GM23248 (cell line): ENCODE data around the gene EMD. TPM values are rescaled to one million over a fixed set of nuclear protein-coding genes. Genes with fewer than 3 reads are reported as not detected.

Source experiments
- DNase-seq: peaks from one replicate; pipeline ENCODE4 v3.0.0-alpha.2; 2015
- H2AFZ ChIP-seq: fragments of 200-600 bp; sonication (generic); 2 replicates; pipeline ENCODE4 v1.6.1; 2016; ENCODE audit warnings: antibody characterized with exemption
- H3F3A ChIP-seq: fragments of 200-600 bp; sonication (generic); 2 replicates; pipeline ENCODE4 v1.6.1; 2016; ENCODE audit warnings: mild to moderate bottlenecking, antibody characterized with exemption, mixed run types; ENCODE audit not compliant: insufficient read depth
- H3K27ac ChIP-seq: fragments of 200-600 bp; sonication (generic); 2 replicates; pipeline ENCODE4 v1.5.1; 2016; ENCODE audit warnings: mild to moderate bottlenecking
- H3K27me3 ChIP-seq: fragments of 200-600 bp; sonication (generic); replicated peaks from 2 replicates; pipeline ENCODE4 v1.6.1; 2016; ENCODE audit warnings: mild to moderate bottlenecking; ENCODE audit not compliant: insufficient read depth
- H3K36me3 ChIP-seq: fragments of 200-600 bp; sonication (generic); 2 replicates; pipeline ENCODE4 v1.6.1; 2016; ENCODE audit warnings: low read depth, mild to moderate bottlenecking
- H3K4me1 ChIP-seq: fragments of 200-600 bp; sonication (generic); 2 replicates; pipeline ENCODE4 v1.6.1; 2016; ENCODE audit warnings: mild to moderate bottlenecking; ENCODE audit not compliant: insufficient read depth
- H3K4me2 ChIP-seq: fragments of 200-600 bp; sonication (generic); one replicate; pipeline ENCODE4 v1.6.1; 2016; ENCODE audit warnings: mild to moderate bottlenecking; ENCODE audit not compliant: unreplicated experiment
- H3K4me3 ChIP-seq: fragments of 200-600 bp; sonication (generic); 2 replicates; pipeline ENCODE4 v1.5.1; 2016; ENCODE audit warnings: mild to moderate bottlenecking
- H3K79me2 ChIP-seq: fragments of 200-600 bp; sonication (generic); 2 replicates; pipeline ENCODE4 v1.6.1; 2016; ENCODE audit warnings: mild to moderate bottlenecking; ENCODE audit not compliant: insufficient read depth
- H3K9ac ChIP-seq: fragments of 200-600 bp; sonication (generic); 2 replicates; pipeline ENCODE4 v1.6.1; 2016; ENCODE audit warnings: mild to moderate bottlenecking
- H3K9me2 ChIP-seq: fragments of 200-600 bp; sonication (generic); 2 replicates; pipeline ENCODE4 v1.6.1; 2016; ENCODE audit warnings: mixed run types, mild to moderate bottlenecking, moderate library complexity; ENCODE audit not compliant: insufficient read depth
- H3K9me3 ChIP-seq: fragments of 200-600 bp; sonication (generic); one replicate; pipeline ENCODE4 v1.6.1; 2017; ENCODE audit warnings: low read depth
- H4K20me1 ChIP-seq: fragments of 200-600 bp; sonication (generic); 2 replicates; pipeline ENCODE4 v1.6.0; 2016; ENCODE audit not compliant: insufficient read depth
- EZH2 ChIP-seq: fragments of 200-600 bp; sonication (generic); IDR thresholded peaks from 2 replicates; pipeline ENCODE4 v1.6.1; 2018; ENCODE audit warnings: antibody characterized with exemption, mild to moderate bottlenecking; ENCODE audit not compliant: insufficient read depth, poor library complexity, severe bottlenecking
- EZH2phosphoT487 ChIP-seq: fragments of 200-600 bp; sonication (generic); IDR thresholded peaks from 2 replicates; pipeline ENCODE4 v1.6.1; 2018; ENCODE audit warnings: antibody characterized with exemption, moderate library complexity, mild to moderate bottlenecking, low read depth; ENCODE audit not compliant: insufficient read depth
- WGBS, 2 experiments: methylation state at CpG; one replicate each; pipeline ENCODE4 v1.1.6; 2015 to 2017; ENCODE audit warnings: low lambda C conversion rate in 2 of 2, low coverage in 1 of 2; ENCODE audit errors: missing lambda C conversion rate in 2 of 2; 5-methylcytosine and 5-hydroxymethylcytosine counted together
- in situ Hi-C: fragments of 300-500 bp; cut with MboI; formaldehyde crosslinking; loops from 2 replicates; pipeline ENCODE4 v1.15.0; 2020
- polyA plus RNA-seq: library from polyadenylated mRNA; unstranded; fragments of >200 nt; fragmentation: Nextera tagmentation; extraction: Ambion mirVana; gene quantifications from 2 replicates; pipeline ENCODE4 v1.2.1, GENCODE V29; 2016
- total RNA-seq: library from RNA; depleted of rRNA; stranded (reverse); fragments of >200 nt; shearing (Covaris generic); gene quantifications from 2 replicates; pipeline ENCODE4 v1.2.3, GENCODE V29; 2014

EMD gene
- total and polyA plus RNA-seq, 2 experiments from 2014 or later: 39.7 to 96.0 TPM

- Histone ChIP-seq H3K4me2 (no peak overlapping the region), H3K36me3 (peaks cover 6% of the 10 kb centered on the region; the same call in 1 of the 2 replicates), H3K9me3 (no peaks in the 10 kb centered on the region), H3F3A (peaks cover 20% of the 10 kb centered on the region), H3K27ac (no peak overlapping the region), H2AFZ (no peak overlapping the region), H3K79me2 (peaks cover 46% of the 10 kb centered on the region), H3K4me1 (no peaks in the 10 kb centered on the region), H3K4me3 (no peak overlapping the region), H3K27me3 (no peaks in the 10 kb centered on the region), H3K9me2 (no peaks in the 10 kb centered on the region), H3K9ac (no peak overlapping the region), H4K20me1 (no peaks in the 10 kb centered on the region; the same call in 1 of the 2 replicates)
- in situ Hi-C loops: no loop called here
- WGBS, 2 experiments: 87 to 91% methylated on average over 8 to 12 of the region's 13 CpGs
- DNase-seq: no peak
- TF ChIP-seq EZH2phosphoT487: no peak
Observed at GRCh38 chrX:154356596-154356995, 22.5 kb upstream of the EMD start.

- no peak overlapping the region for H3K4me2 ChIP-seq
- no peaks in the 10 kb centered on the region for H3K9me3 ChIP-seq
- no peak for TF ChIP-seq EZH2
- TF ChIP-seq EZH2phosphoT487: no peak
- H3F3A ChIP-seq: peaks cover 26% of the 10 kb centered on the region
- no peaks in the 10 kb centered on the region for H3K27me3 ChIP-seq
- H3K4me1 ChIP-seq: no peaks in the 10 kb centered on the region
- peaks cover 52% of the 10 kb centered on the region for H3K79me2 ChIP-seq
- H4K20me1 ChIP-seq: no peaks in the 10 kb centered on the region; the same call in 1 of the 2 replicates
- H3K27ac ChIP-seq: no peak overlapping the region
- H2AFZ ChIP-seq: no peak overlapping the region
- DNase-seq: no peak
- no peak overlapping the region for H3K9ac ChIP-seq
- in situ Hi-C loops: no loop called here
- 97% methylated on average over 22 to 26 of the region's 27 CpGs for WGBS, 2 experiments
- H3K36me3 ChIP-seq: peaks cover 6% of the 10 kb centered on the region; the same call in 1 of the 2 replicates
- H3K4me3 ChIP-seq: no peak overlapping the region
- no peaks in the 10 kb centered on the region for H3K9me2 ChIP-seq
Observed at GRCh38 chrX:154357205-154357604, 21.9 kb upstream of the EMD start.

GRCh38 chrX:154358011-154358410 is 21.1 kb upstream of the EMD start:
- TF ChIP-seq EZH2phosphoT487 (no peak), EZH2 (no peak)
- H3K27ac ChIP-seq: no peak overlapping the region
- H3K79me2 ChIP-seq: peaks cover 60% of the 10 kb centered on the region
- no peak overlapping the region for H3K9ac ChIP-seq
- no peak for DNase-seq
- no peaks in the 10 kb centered on the region for H3K9me2 ChIP-seq
- H3K9me3 ChIP-seq: no peaks in the 10 kb centered on the region
- no peaks in the 10 kb centered on the region; the same call in 1 of the 2 replicates for H4K20me1 ChIP-seq
- no peaks in the 10 kb centered on the region for H3K4me1 ChIP-seq
- H3K27me3 ChIP-seq: no peaks in the 10 kb centered on the region
- H3F3A ChIP-seq: peaks cover 27% of the 10 kb centered on the region
- no peak overlapping the region for H2AFZ ChIP-seq
- H3K4me2 ChIP-seq: no peak overlapping the region
- WGBS, 2 experiments: 100% methylated on average over 2 of the region's 11 CpGs; no CpG with 5 or more reads in 1 of the 2 experiments
- in situ Hi-C loops: no loop called here
- H3K36me3 ChIP-seq: peaks cover 6% of the 10 kb centered on the region; the same call in 1 of the 2 replicates
- H3K4me3 ChIP-seq: no peak overlapping the region

GRCh38 chrX:154358829-154359228 is 20.3 kb upstream of the EMD start:
- WGBS, 2 experiments: 89 to 91% methylated on average over 6 of the region's 6 CpGs
- Histone ChIP-seq H4K20me1 (no peaks in the 10 kb centered on the region; the same call in 1 of the 2 replicates), H2AFZ (no peak overlapping the region), H3K9ac (no peak overlapping the region), H3K9me2 (no peaks in the 10 kb centered on the region), H3K9me3 (no peaks in the 10 kb centered on the region), H3K27ac (no peak overlapping the region), H3K79me2 (peaks cover 69% of the 10 kb centered on the region), H3K4me3 (no peak overlapping the region), H3K4me2 (no peak overlapping the region), H3K27me3 (no peaks in the 10 kb centered on the region), H3K36me3 (peaks cover 6% of the 10 kb centered on the region; the same call in 1 of the 2 replicates), H3F3A (peaks cover 30% of the 10 kb centered on the region), H3K4me1 (no peaks in the 10 kb centered on the region)
- no peak for TF ChIP-seq EZH2phosphoT487
- no peak for TF ChIP-seq EZH2
- no peak for DNase-seq
- in situ Hi-C loops: no loop called here
